WTC11 (cell line): ENCODE data around the gene ZNF592. TPM values are rescaled to one million over a fixed set of nuclear protein-coding genes. Genes with fewer than 3 reads are reported as not detected.

Experiments
- ATAC-seq: fragments of 200-7000 bp; cut with Tn5 transposase; 2 replicates; pipeline ENCODE4 v1.10.0; 2021; ENCODE audit warnings: mild to moderate bottlenecking, moderate library complexity
- CTCF ChIA-PET: fragments of 300-600 bp; sonication (Branson Sonifier 250); formaldehyde crosslinking; loops from one replicate; lab custom pipeline; 2021; ENCODE audit warnings: antibody characterized with exemption; lab: Charles Lee
- POLR2A ChIA-PET: fragments of 350-600 bp; sonication (Branson Sonifier 250); formaldehyde crosslinking; loops from one replicate; lab custom pipeline; 2021; ENCODE audit warnings: antibody characterized with exemption; lab: Charles Lee
- DNase-seq: peaks from one replicate; pipeline ENCODE4 v3.0.0; 2021; ENCODE audit warnings: low spot score
- H3K27ac Mint-ChIP-seq: 2 replicates; pipeline ENCODE4 v1.8.0; 2021; ENCODE audit warnings: mixed read lengths
- H3K27me3 Mint-ChIP-seq: 2 replicates; pipeline ENCODE4 v1.8.0; 2021; ENCODE audit warnings: low read depth, mild to moderate bottlenecking, moderate library complexity, mixed read lengths
- H3K36me3 Mint-ChIP-seq: 2 replicates; pipeline ENCODE4 v1.8.0; 2021; ENCODE audit warnings: mixed read lengths
- H3K4me1 Mint-ChIP-seq: 2 replicates; pipeline ENCODE4 v1.8.0; 2022; ENCODE audit warnings: mixed read lengths
- H3K4me3 Mint-ChIP-seq: 2 replicates; pipeline ENCODE4 v1.8.0; 2021; ENCODE audit warnings: mild to moderate bottlenecking, moderate library complexity, mixed read lengths
- H3K9me3 Mint-ChIP-seq: 2 replicates; pipeline ENCODE4 v1.8.0; 2021; ENCODE audit warnings: mixed read lengths
- AR ChIP-seq: fragments of 250-450 bp; sonication (Bioruptor Pico); IDR thresholded peaks from 2 replicates; pipeline ENCODE4 v1.9.0; 2021; ENCODE audit warnings: mild to moderate bottlenecking
- ATF1 ChIP-seq: sonication (generic); formaldehyde crosslinking; IDR thresholded peaks from 2 replicates; pipeline ENCODE4 v1.8.1; 2023; ENCODE audit warnings: mild to moderate bottlenecking, moderate library complexity, missing genetic modification reagents
- CBFB ChIP-seq: sonication (generic); formaldehyde crosslinking; IDR thresholded peaks from 2 replicates; pipeline ENCODE4 v1.8.1; 2022; ENCODE audit warnings: mild to moderate bottlenecking, low read depth, missing genetic modification reagents
- E2F1 ChIP-seq: sonication (generic); formaldehyde crosslinking; IDR thresholded peaks from 2 replicates; pipeline ENCODE4 v1.8.0; 2022; ENCODE audit warnings: mild to moderate bottlenecking, missing genetic modification reagents
- FOXJ3 ChIP-seq: sonication (generic); formaldehyde crosslinking; IDR thresholded peaks from 2 replicates; pipeline ENCODE4 v1.9.0; 2021; ENCODE audit warnings: missing genetic modification reagents, mild to moderate bottlenecking, borderline replicate concordance
- FOXP1 ChIP-seq: sonication (generic); formaldehyde crosslinking; IDR thresholded peaks from 2 replicates; pipeline ENCODE4 v1.8.0; 2022; ENCODE audit warnings: missing genetic modification reagents, mild to moderate bottlenecking, moderate library complexity, borderline replicate concordance
- GABPB1 ChIP-seq: sonication (generic); formaldehyde crosslinking; IDR thresholded peaks from 2 replicates; pipeline ENCODE4 v1.8.1; 2023; ENCODE audit warnings: mild to moderate bottlenecking, missing genetic modification reagents
- GRHL2 ChIP-seq: fragments of 250-450 bp; sonication (Bioruptor Pico); IDR thresholded peaks from 2 replicates; pipeline ENCODE4 v1.8.0; 2022; ENCODE audit warnings: mild to moderate bottlenecking, moderate library complexity; ENCODE audit not compliant: insufficient replicate concordance, severe bottlenecking
- GTF2I ChIP-seq: fragments of 250-450 bp; sonication (Bioruptor Pico); conservative IDR thresholded peaks from 2 replicates; pipeline ENCODE4 v1.4.0; 2021; ENCODE audit warnings: mild to moderate bottlenecking
- HMGXB4 ChIP-seq: sonication (generic); formaldehyde crosslinking; IDR thresholded peaks from 2 replicates; pipeline ENCODE4 v1.8.1; 2023; ENCODE audit warnings: mild to moderate bottlenecking, moderate library complexity, missing genetic modification reagents
- IRF2 ChIP-seq: sonication (generic); formaldehyde crosslinking; IDR thresholded peaks from 2 replicates; pipeline ENCODE4 v1.8.0; 2022; ENCODE audit warnings: low read depth, missing genetic modification reagents, borderline replicate concordance
- KAT7 ChIP-seq: sonication (generic); formaldehyde crosslinking; IDR thresholded peaks from 2 replicates; pipeline ENCODE4 v1.8.1; 2023; ENCODE audit warnings: missing genetic modification reagents, mild to moderate bottlenecking, borderline replicate concordance
- NFE2L1 ChIP-seq: sonication (generic); formaldehyde crosslinking; IDR thresholded peaks from 2 replicates; pipeline ENCODE4 v1.8.1; 2023; ENCODE audit warnings: missing genetic modification reagents
- NR3C1 ChIP-seq: sonication (generic); formaldehyde crosslinking; conservative IDR thresholded peaks from 2 replicates; pipeline ENCODE4 v1.8.1; 2023; ENCODE audit warnings: low read depth, mild to moderate bottlenecking, missing genetic modification reagents
- SMAD3 ChIP-seq: sonication (generic); formaldehyde crosslinking; IDR thresholded peaks from 2 replicates; pipeline ENCODE4 v1.8.0; 2022; ENCODE audit warnings: missing genetic modification reagents, mild to moderate bottlenecking, borderline replicate concordance
- SMAD4 ChIP-seq: sonication (generic); formaldehyde crosslinking; IDR thresholded peaks from 2 replicates; pipeline ENCODE4 v1.8.0; 2022; ENCODE audit warnings: mild to moderate bottlenecking, missing genetic modification reagents
- SOX15 ChIP-seq: fragments of 250-450 bp; sonication (Bioruptor Pico); IDR thresholded peaks from 2 replicates; pipeline ENCODE4 v1.9.0; 2021; ENCODE audit warnings: mild to moderate bottlenecking
- SP1 ChIP-seq: sonication (generic); formaldehyde crosslinking; conservative IDR thresholded peaks from 2 replicates; pipeline ENCODE4 v1.8.1; 2022; ENCODE audit warnings: missing genetic modification reagents
- ZNF121 ChIP-seq: sonication (generic); formaldehyde crosslinking; IDR thresholded peaks from 2 replicates; pipeline ENCODE4 v1.8.0; 2023; ENCODE audit warnings: missing genetic modification reagents
- ZNF396 ChIP-seq: fragments of 250-450 bp; sonication (Bioruptor Pico); IDR thresholded peaks from 2 replicates; pipeline ENCODE4 v1.8.0; 2021; ENCODE audit warnings: mild to moderate bottlenecking, moderate library complexity, borderline replicate concordance
- total RNA-seq: library from RNA; stranded (reverse); gene quantifications from 3 replicates; pipeline ENCODE4 v1.2.3, GENCODE V29; 2021
- TF ChIP-seq, protein P1 (sequence below): fragments of 250-450 bp; sonication (Bioruptor Pico); IDR thresholded peaks from 2 replicates; pipeline ENCODE4 v1.8.0; 2021; ENCODE audit warnings: mild to moderate bottlenecking
- TF ChIP-seq, protein P2 (sequence below): sonication (generic); formaldehyde crosslinking; IDR thresholded peaks from 2 replicates; pipeline ENCODE4 v1.8.0; 2022; ENCODE audit warnings: mild to moderate bottlenecking, missing genetic modification reagents
- TF ChIP-seq, protein P3 (sequence below): sonication (generic); formaldehyde crosslinking; conservative IDR thresholded peaks from 2 replicates; pipeline ENCODE4 v1.8.1; 2022; ENCODE audit warnings: mild to moderate bottlenecking, missing genetic modification reagents
- TF ChIP-seq, protein P4 (sequence below): sonication (generic); formaldehyde crosslinking; IDR thresholded peaks from 2 replicates; pipeline ENCODE4 v1.8.1; 2023; ENCODE audit warnings: mild to moderate bottlenecking, missing genetic modification reagents, moderate library complexity
- TF ChIP-seq, protein P5 (sequence below): sonication (generic); formaldehyde crosslinking; IDR thresholded peaks from 2 replicates; pipeline ENCODE4 v1.8.0; 2022; ENCODE audit warnings: missing genetic modification reagents

The ZNF592 gene
- total RNA-seq, 1 experiment from 2014 or later, result 28.0 TPM

GRCh38 chr15:84785053-84785452, 36.7 kb downstream of the ZNF592 start:
- TF ChIP-seq FOXP1 (CRISPR knock-in tag), result no peak
- no peak for TF ChIP-seq GABPB1 (CRISPR knock-in tag)
- TF ChIP-seq, protein P1, sequence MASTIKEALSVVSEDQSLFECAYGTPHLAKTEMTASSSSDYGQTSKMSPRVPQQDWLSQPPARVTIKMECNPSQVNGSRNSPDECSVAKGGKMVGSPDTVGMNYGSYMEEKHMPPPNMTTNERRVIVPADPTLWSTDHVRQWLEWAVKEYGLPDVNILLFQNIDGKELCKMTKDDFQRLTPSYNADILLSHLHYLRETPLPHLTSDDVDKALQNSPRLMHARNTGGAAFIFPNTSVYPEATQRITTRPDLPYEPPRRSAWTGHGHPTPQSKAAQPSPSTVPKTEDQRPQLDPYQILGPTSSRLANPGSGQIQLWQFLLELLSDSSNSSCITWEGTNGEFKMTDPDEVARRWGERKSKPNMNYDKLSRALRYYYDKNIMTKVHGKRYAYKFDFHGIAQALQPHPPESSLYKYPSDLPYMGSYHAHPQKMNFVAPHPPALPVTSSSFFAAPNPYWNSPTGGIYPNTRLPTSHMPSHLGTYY (CRISPR knock-in tag), result no peak
- no peak for TF ChIP-seq SP1 (CRISPR knock-in tag)
- no peak for TF ChIP-seq HMGXB4
- TF ChIP-seq, protein P2, sequence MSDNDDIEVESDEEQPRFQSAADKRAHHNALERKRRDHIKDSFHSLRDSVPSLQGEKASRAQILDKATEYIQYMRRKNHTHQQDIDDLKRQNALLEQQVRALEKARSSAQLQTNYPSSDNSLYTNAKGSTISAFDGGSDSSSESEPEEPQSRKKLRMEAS (CRISPR knock-in tag), result no peak
- TF ChIP-seq IRF2 (CRISPR knock-in tag), result no peak
- TF ChIP-seq GTF2I (CRISPR knock-in tag), result no peak
- no peak for TF ChIP-seq SMAD4 (CRISPR knock-in tag)
- TF ChIP-seq, protein P3, sequence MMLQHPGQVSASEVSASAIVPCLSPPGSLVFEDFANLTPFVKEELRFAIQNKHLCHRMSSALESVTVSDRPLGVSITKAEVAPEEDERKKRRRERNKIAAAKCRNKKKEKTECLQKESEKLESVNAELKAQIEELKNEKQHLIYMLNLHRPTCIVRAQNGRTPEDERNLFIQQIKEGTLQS (CRISPR knock-in tag), result no peak
- TF ChIP-seq KAT7, result no peak
- TF ChIP-seq ZNF396 (CRISPR knock-in tag), result no peak
- TF ChIP-seq CBFB (CRISPR knock-in tag), result no peak
- no peak for TF ChIP-seq ATF1
- no peak for TF ChIP-seq FOXJ3 (CRISPR knock-in tag)
- no peak for TF ChIP-seq NR3C1 (CRISPR knock-in tag)
- no peak for TF ChIP-seq AR (CRISPR knock-in tag)
- no peak for TF ChIP-seq E2F1 (CRISPR knock-in tag)
- no peak for TF ChIP-seq GRHL2 (CRISPR knock-in tag)
- TF ChIP-seq, all 79 proteins: peak for 0
- H3K4me1 Mint-ChIP-seq, result peaks cover 22% of the 10 kb centered on the region
- POLR2A ChIA-PET, result no interaction called here
- no peaks in the 10 kb centered on the region for H3K27me3 Mint-ChIP-seq
- H3K36me3 Mint-ChIP-seq, result peaks cover 31% of the 10 kb centered on the region
- H3K4me3 Mint-ChIP-seq, result no peak overlapping the region
- no peaks in the 10 kb centered on the region for H3K9me3 Mint-ChIP-seq
- DNase-seq, result no peak
- no peak for ATAC-seq
- H3K27ac Mint-ChIP-seq, result peak overlapping the region; percentile 71; the same call in 1 of the 2 replicates
- CTCF ChIA-PET, result no interaction called here

DNA sequence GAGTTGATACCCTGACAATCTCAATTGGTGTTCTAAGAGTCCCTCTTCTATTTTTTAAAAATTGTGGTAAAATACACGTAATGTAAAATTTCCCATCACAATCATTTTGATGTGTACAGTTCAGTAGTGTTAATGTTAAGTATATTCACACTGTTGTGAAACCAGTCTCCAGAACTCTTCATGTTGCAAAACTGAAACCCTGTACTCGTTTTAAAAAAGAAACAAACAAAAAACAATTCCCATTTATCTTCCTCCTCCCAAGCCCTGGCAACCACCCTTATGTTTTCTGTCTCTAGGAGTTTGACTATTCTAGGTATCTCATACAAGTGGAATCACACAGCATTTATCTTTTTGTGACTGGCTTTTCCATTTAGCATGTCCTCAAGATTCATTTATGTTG, 40.1 kb downstream of the ZNF592 start:
- Mint-ChIP-seq H3K9me3 (no peaks in the 10 kb centered on the region), H3K4me1 (peaks cover 14% of the 10 kb centered on the region), H3K27me3 (no peaks in the 10 kb centered on the region), H3K27ac (no peak overlapping the region), H3K4me3 (no peak overlapping the region), H3K36me3 (peaks cover 34% of the 10 kb centered on the region)
- ChIA-PET CTCF (interaction anchor here (0.7 kb wide), 1 partner anchor 91 kb away, joined by 3 read pairs; no protein-coding TSS in a partner anchor), POLR2A (no interaction called here)
- no peak for DNase-seq
- ATAC-seq, result no peak
- TF ChIP-seq NFE2L1 (CRISPR knock-in tag), result no peak
- TF ChIP-seq, protein P4, sequence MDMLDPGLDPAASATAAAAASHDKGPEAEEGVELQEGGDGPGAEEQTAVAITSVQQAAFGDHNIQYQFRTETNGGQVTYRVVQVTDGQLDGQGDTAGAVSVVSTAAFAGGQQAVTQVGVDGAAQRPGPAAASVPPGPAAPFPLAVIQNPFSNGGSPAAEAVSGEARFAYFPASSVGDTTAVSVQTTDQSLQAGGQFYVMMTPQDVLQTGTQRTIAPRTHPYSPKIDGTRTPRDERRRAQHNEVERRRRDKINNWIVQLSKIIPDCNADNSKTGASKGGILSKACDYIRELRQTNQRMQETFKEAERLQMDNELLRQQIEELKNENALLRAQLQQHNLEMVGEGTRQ (CRISPR knock-in tag), result no peak
- TF ChIP-seq, protein P5, sequence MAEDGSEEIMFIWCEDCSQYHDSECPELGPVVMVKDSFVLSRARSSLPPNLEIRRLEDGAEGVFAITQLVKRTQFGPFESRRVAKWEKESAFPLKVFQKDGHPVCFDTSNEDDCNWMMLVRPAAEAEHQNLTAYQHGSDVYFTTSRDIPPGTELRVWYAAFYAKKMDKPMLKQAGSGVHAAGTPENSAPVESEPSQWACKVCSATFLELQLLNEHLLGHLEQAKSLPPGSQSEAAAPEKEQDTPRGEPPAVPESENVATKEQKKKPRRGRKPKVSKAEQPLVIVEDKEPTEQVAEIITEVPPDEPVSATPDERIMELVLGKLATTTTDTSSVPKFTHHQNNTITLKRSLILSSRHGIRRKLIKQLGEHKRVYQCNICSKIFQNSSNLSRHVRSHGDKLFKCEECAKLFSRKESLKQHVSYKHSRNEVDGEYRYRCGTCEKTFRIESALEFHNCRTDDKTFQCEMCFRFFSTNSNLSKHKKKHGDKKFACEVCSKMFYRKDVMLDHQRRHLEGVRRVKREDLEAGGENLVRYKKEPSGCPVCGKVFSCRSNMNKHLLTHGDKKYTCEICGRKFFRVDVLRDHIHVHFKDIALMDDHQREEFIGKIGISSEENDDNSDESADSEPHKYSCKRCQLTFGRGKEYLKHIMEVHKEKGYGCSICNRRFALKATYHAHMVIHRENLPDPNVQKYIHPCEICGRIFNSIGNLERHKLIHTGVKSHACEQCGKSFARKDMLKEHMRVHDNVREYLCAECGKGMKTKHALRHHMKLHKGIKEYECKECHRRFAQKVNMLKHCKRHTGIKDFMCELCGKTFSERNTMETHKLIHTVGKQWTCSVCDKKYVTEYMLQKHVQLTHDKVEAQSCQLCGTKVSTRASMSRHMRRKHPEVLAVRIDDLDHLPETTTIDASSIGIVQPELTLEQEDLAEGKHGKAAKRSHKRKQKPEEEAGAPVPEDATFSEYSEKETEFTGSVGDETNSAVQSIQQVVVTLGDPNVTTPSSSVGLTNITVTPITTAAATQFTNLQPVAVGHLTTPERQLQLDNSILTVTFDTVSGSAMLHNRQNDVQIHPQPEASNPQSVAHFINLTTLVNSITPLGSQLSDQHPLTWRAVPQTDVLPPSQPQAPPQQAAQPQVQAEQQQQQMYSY (CRISPR knock-in tag), result no peak
- TF ChIP-seq ZNF121 (CRISPR knock-in tag), result no peak
- TF ChIP-seq SOX15 (CRISPR knock-in tag), result no peak
- TF ChIP-seq SMAD3 (CRISPR knock-in tag), result no peak
- no peak for TF ChIP-seq FOXP1 (CRISPR knock-in tag)
